Measurements from ENCODE around the gene GNAI1. TPM values are rescaled to one million over a fixed set of nuclear protein-coding genes. Genes with fewer than 3 reads are reported as not detected.

GNAI1 gene
- total RNA-seq (2022; extraction: Qiagen RNA extraction): 27.4 to 33.6 TPM (median 32.0 TPM) in 5 replicates

GRCh38 chr7:80134536-80135308 is at the start of gene GNAI1:
TSS of gene GNAI1 (plus strand) at chr7:80134831. CDS start at chr7:80135161, 330 bp downstream.

